IMR-90 (cell line): ENCODE measurements around the gene SMKR1. TPM values are rescaled to one million over a fixed set of nuclear protein-coding genes. Genes with fewer than 3 reads are reported as not detected.
A peak's percentile ranks its signal among the peaks of the same experiment; 100 is the strongest.

Experiments
- ATAC-seq: fragments of 200-7000 bp; cut with Tn5 transposase; 2 replicates; pipeline ENCODE4 v1.9.1; 2020; ENCODE audit warnings: low read depth, mild to moderate bottlenecking, moderate library complexity
- BruUV-seq: library from RNA; stranded (reverse); fragments of 400-500 nt; replicated peaks from 2 replicates; lab custom pipeline; 2021; lab: Mats Ljungman, UMichigan
- CTCF ChIA-PET: fragments of 300-600 bp; formaldehyde crosslinking; extraction: SDS; loops from one replicate; lab custom pipeline; 2021; ENCODE audit warnings: antibody characterized with exemption; lab: Yijun Ruan, JAX
- POLR2A ChIA-PET: fragments of 300-600 bp; sonication (Branson Sonifier 250); formaldehyde crosslinking; loops from one replicate; lab custom pipeline; 2022; ENCODE audit warnings: antibody characterized with exemption; ENCODE audit not compliant: unreplicated experiment; lab: Charles Lee
- DNase-seq: peaks from one replicate; pipeline ENCODE4 v3.0.0; 2013
- H2AFZ ChIP-seq: replicated peaks from 2 replicates; pipeline ENCODE3; 2013; ENCODE audit warnings: low read length, mild to moderate bottlenecking; ENCODE audit not compliant: poor library complexity
- H2AK5ac ChIP-seq: 2 replicates; pipeline ENCODE4 v1.6.1; 2013; ENCODE audit warnings: low read depth, low read length, inconsistent platforms
- H2AK9ac ChIP-seq: replicated peaks from 2 replicates; pipeline ENCODE3; 2013; ENCODE audit warnings: mild to moderate bottlenecking, low read depth, low read length, moderate library complexity; ENCODE audit not compliant: poor library complexity
- H2BK120ac ChIP-seq: 2 replicates; pipeline ENCODE4 v1.6.1; 2013; ENCODE audit warnings: low read depth, low read length, inconsistent platforms
- H2BK15ac ChIP-seq: 3 replicates; pipeline ENCODE4 v1.6.1; 2013; ENCODE audit warnings: low read depth, low read length, inconsistent platforms
- H2BK20ac ChIP-seq: 2 replicates; pipeline ENCODE4 v1.6.1; 2013; ENCODE audit warnings: low read depth, mild to moderate bottlenecking, inconsistent platforms, low read length, moderate library complexity
- H2BK5ac ChIP-seq: 2 replicates; pipeline ENCODE4 v1.6.1; 2013; ENCODE audit warnings: mild to moderate bottlenecking, low read depth, low read length, inconsistent platforms; ENCODE audit not compliant: poor library complexity, severe bottlenecking
- H3K14ac ChIP-seq: replicated peaks from 2 replicates; pipeline ENCODE4 v1.6.1; 2013; ENCODE audit warnings: low read depth, low read length, inconsistent platforms
- H3K18ac ChIP-seq: 2 replicates; pipeline ENCODE4 v1.6.1; 2013; ENCODE audit warnings: low read depth, low read length, control low read depth
- H3K23ac ChIP-seq: 2 replicates; pipeline ENCODE4 v1.6.1; 2013; ENCODE audit warnings: low read depth, low read length, inconsistent platforms
- H3K27ac ChIP-seq: 2 replicates; pipeline ENCODE4 v1.5.1; 2013; ENCODE audit warnings: mild to moderate bottlenecking, control low read depth, low read length; ENCODE audit not compliant: insufficient read depth
- H3K27me3 ChIP-seq: 2 replicates; pipeline ENCODE4 v1.6.1; 2013; ENCODE audit warnings: low read length; ENCODE audit not compliant: control insufficient read depth, insufficient read depth
- H3K36me3 ChIP-seq: 2 replicates; pipeline ENCODE4 v1.6.1; 2013; ENCODE audit warnings: low read length, mixed read lengths; ENCODE audit not compliant: control insufficient read depth, insufficient read depth
- H3K4ac ChIP-seq: 2 replicates; pipeline ENCODE4 v1.6.1; 2013; ENCODE audit warnings: low read depth, low read length, inconsistent platforms
- H3K4me1 ChIP-seq: 2 replicates; pipeline ENCODE4 v1.6.1; 2013; ENCODE audit warnings: low read length, mixed read lengths; ENCODE audit not compliant: control insufficient read depth, insufficient read depth
- H3K4me2 ChIP-seq: 2 replicates; pipeline ENCODE4 v1.6.1; 2013; ENCODE audit warnings: low read depth, mild to moderate bottlenecking, control low read depth, low read length, moderate library complexity
- H3K4me3 ChIP-seq: 2 replicates; pipeline ENCODE4 v1.5.1; 2013; ENCODE audit warnings: low read depth, mild to moderate bottlenecking, control low read depth, low read length, moderate library complexity; ENCODE audit not compliant: insufficient read depth
- H3K56ac ChIP-seq: 2 replicates; pipeline ENCODE4 v1.6.1; 2013; ENCODE audit warnings: low read length, inconsistent platforms; ENCODE audit not compliant: insufficient read depth; ENCODE audit errors: extremely low read depth
- H3K79me1 ChIP-seq, 2 experiments: 2 replicates each; pipeline ENCODE4 v1.6.1; 2013; ENCODE audit warnings: low read length in 2 of 2, inconsistent platforms in 1 of 2, low read depth in 1 of 2
- H3K9ac ChIP-seq: 2 replicates; pipeline ENCODE4 v1.6.1; 2013; ENCODE audit warnings: low read depth, low read length, control low read depth
- H3K9me1 ChIP-seq: 2 replicates; pipeline ENCODE4 v1.6.1; 2013; ENCODE audit warnings: low read length, inconsistent platforms; ENCODE audit not compliant: insufficient read depth
- H3K9me3 ChIP-seq: 2 replicates; pipeline ENCODE4 v1.6.1; 2013; ENCODE audit warnings: low read length; ENCODE audit not compliant: control insufficient read depth, insufficient read depth
- H4K20me1 ChIP-seq: 2 replicates; pipeline ENCODE4 v1.6.1; 2013; ENCODE audit warnings: low read length, inconsistent platforms; ENCODE audit not compliant: insufficient read depth
- H4K5ac ChIP-seq: 2 replicates; pipeline ENCODE4 v1.6.1; 2013; ENCODE audit warnings: mild to moderate bottlenecking, low read depth, low read length, control low read depth
- H4K8ac ChIP-seq, 2 experiments: 2 replicates each; pipeline ENCODE4 v1.6.1; 2013; ENCODE audit warnings: low read depth in 2 of 2, low read length in 2 of 2, control low read depth in 1 of 2, inconsistent platforms in 1 of 2
- H4K91ac ChIP-seq: 2 replicates; pipeline ENCODE4 v1.6.1; 2013; ENCODE audit warnings: low read depth, low read length, inconsistent platforms; ENCODE audit not compliant: insufficient read depth
- BHLHE40 ChIP-seq: fragments of 150-350 bp; IDR thresholded peaks from 2 replicates; pipeline ENCODE4 v1.6.1; 2016; ENCODE audit warnings: mild to moderate bottlenecking, low read depth, low read length
- CEBPB ChIP-seq: IDR thresholded peaks from 2 replicates; pipeline ENCODE4 v1.6.1; 2012; ENCODE audit warnings: low read depth, low read length, improper control_type of control experiment
- ELK1 ChIP-seq: fragments of 150-350 bp; IDR thresholded peaks from 2 replicates; pipeline ENCODE4 v1.6.1; 2016; ENCODE audit warnings: low read depth, mild to moderate bottlenecking, low read length, moderate library complexity, borderline replicate concordance
- FOS ChIP-seq: fragments of 150-350 bp; IDR thresholded peaks from 2 replicates; pipeline ENCODE4 v1.6.1; 2016; ENCODE audit warnings: low read depth, low read length
- MAZ ChIP-seq: IDR thresholded peaks from 2 replicates; pipeline ENCODE4 v1.6.1; 2012; ENCODE audit warnings: low read depth, mild to moderate bottlenecking, low read length, improper control_type of control experiment, moderate library complexity, borderline replicate concordance
- NFE2L2 ChIP-seq: fragments of 150-350 bp; IDR thresholded peaks from 2 replicates; pipeline ENCODE4 v1.6.1; 2016; ENCODE audit warnings: low read depth, mild to moderate bottlenecking, low read length
- POLR2A ChIP-seq: IDR thresholded peaks from 2 replicates; pipeline ENCODE4 v1.6.1; 2012; ENCODE audit warnings: mild to moderate bottlenecking, low read depth, low read length
- RCOR1 ChIP-seq: IDR thresholded peaks from 2 replicates; pipeline ENCODE4 v1.6.1; 2012; ENCODE audit warnings: mild to moderate bottlenecking, low read length, improper control_type of control experiment; ENCODE audit not compliant: insufficient replicate concordance
- WGBS, 2 experiments: methylation state at CpG; one replicate each; pipeline versions ENCODE4 v1.1.5 to v1.1.7; 2013; ENCODE audit warnings: missing lambda C conversion rate in 2 of 2; ENCODE audit not compliant: insufficient read length in 1 of 2; ENCODE audit errors: extremely low coverage in 2 of 2; 5-methylcytosine and 5-hydroxymethylcytosine counted together
- dilution Hi-C: fragments of 300-500 bp; cut with HindIII; formaldehyde crosslinking; loops from one replicate; pipeline ENCODE4 v1.14.3; 2018; ENCODE audit warnings: low sequenced_read_pairs; ENCODE audit not compliant: unreplicated experiment
- in situ Hi-C: fragments of 300-500 bp; cut with MboI; formaldehyde crosslinking; loops from 3 replicates; pipeline ENCODE4 v1.14.3; 2019; ENCODE audit warnings: low sequenced_read_pairs, inconsistent platforms, mixed read lengths
- intact Hi-C: fragments of 100-400 bp; cut with micrococcal nuclease; formaldehyde crosslinking; loops from 2 replicates; pipeline ENCODE4 v1.10.0; 2022
- polyA plus RNA-seq, 3 experiments: library from polyadenylated mRNA; depleted of rRNA; stranded (reverse); fragments of >200 nt; gene quantifications; 2 replicates each; pipeline ENCODE4 v1.2.3, GENCODE V29; 2012; ENCODE audit warnings: low replicate concordance in 1 of 3
- total RNA-seq: library from RNA; depleted of rRNA; stranded (reverse); fragments of >200 nt; gene quantifications from 2 replicates; pipeline ENCODE4 v1.2.3, GENCODE V29; 2012
- TF ChIP-seq, protein P1 (sequence below): fragments of 150-350 bp; IDR thresholded peaks from 2 replicates; pipeline ENCODE4 v1.6.1; 2017; ENCODE audit warnings: mild to moderate bottlenecking, antibody characterized with exemption, low read length, low read depth

Gene SMKR1
- total and polyA plus RNA-seq, 2 of the 4 experiments (the other 2 are of a cell fraction): 0.26 TPM; not detected in 1

GRCh38 chr7:129530795-129531391 lies 28.6 kb downstream of the SMKR1 start:
- Histone ChIP-seq H3K27me3 (no peaks in the 10 kb centered on the region), H3K4me3 (no peak overlapping the region), H3K9ac (no peak overlapping the region), H3K9me3 (no peaks in the 10 kb centered on the region), H4K8ac (no peak overlapping the region), H3K9me1 (0 out of 2 replicates have a peak, but pooled peaks cover 3% of the 10 kb centered on the region), H2BK20ac (no peak overlapping the region), H3K18ac (no peak overlapping the region), H3K4ac (no peak overlapping the region), H3K23ac (no peak overlapping the region), H3K36me3 (no peaks in the 10 kb centered on the region), H2AK9ac (no peak overlapping the region), H2BK120ac (no peak overlapping the region), H3K4me2 (no peak overlapping the region), H4K5ac (no peak overlapping the region), H4K20me1 (no peaks in the 10 kb centered on the region), H4K91ac (no peak overlapping the region), H3K56ac (no peak overlapping the region), H2BK15ac (no peak overlapping the region; the same call in 2 of the 3 replicates), H3K14ac (no peak overlapping the region), H3K27ac (no peak overlapping the region), H3K4me1 (no peaks in the 10 kb centered on the region), H2AFZ (no peak overlapping the region), H2BK5ac (no peak overlapping the region), H3K79me1 (no peaks in the 10 kb centered on the region), H2AK5ac (0 out of 2 replicates have a peak overlapping the region, but pooled peaks have one; percentile 10)
- CTCF ChIA-PET: interaction anchor here (1.0 kb wide), 1 partner anchor 719 kb away, joined by 6 read pairs; no protein-coding TSS in a partner anchor
- BruUV-seq: no TSS peak
- POLR2A ChIA-PET: no interaction called here
- intact Hi-C loops: no loop called here
- no CpG with 5 or more reads among the region's 5 CpGs for WGBS, 2 experiments
- TF ChIP-seq, protein P1, sequence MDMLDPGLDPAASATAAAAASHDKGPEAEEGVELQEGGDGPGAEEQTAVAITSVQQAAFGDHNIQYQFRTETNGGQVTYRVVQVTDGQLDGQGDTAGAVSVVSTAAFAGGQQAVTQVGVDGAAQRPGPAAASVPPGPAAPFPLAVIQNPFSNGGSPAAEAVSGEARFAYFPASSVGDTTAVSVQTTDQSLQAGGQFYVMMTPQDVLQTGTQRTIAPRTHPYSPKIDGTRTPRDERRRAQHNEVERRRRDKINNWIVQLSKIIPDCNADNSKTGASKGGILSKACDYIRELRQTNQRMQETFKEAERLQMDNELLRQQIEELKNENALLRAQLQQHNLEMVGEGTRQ: no peak
- peak; percentile 75 for TF ChIP-seq FOS
- TF ChIP-seq CEBPB: peak; percentile 50; the same call in 1 of the 2 replicates
- TF ChIP-seq RCOR1: no peak
- TF ChIP-seq MAZ: no peak
- TF ChIP-seq BHLHE40: no peak
- no peak for TF ChIP-seq ELK1
- no peak for TF ChIP-seq POLR2A
- no peak for TF ChIP-seq NFE2L2
- dilution Hi-C loops: no loop called here
- ATAC-seq: peak; percentile 53
- DNase-seq: peak; percentile 80
- in situ Hi-C loops: no loop called here
